EH (cell line): ENCODE data around the gene BLTP3A.

Experiments
- DNase-seq: peaks from one replicate; pipeline ENCODE4 v3.0.0-alpha.2; 2015; ENCODE audit warnings: low read depth

BLTP3A gene

GRCh38 chr6:34834789-34835518 lies 43.1 kb downstream of the BLTP3A start:
- DNase-seq, result peak; percentile 77

- DNase-seq, result no peak
These were observed 44.1 kb downstream of the BLTP3A start for GRCh38 chr6:34836008-34836407.

- peak; percentile 4 for DNase-seq
These were observed 44.6 kb downstream of the BLTP3A start for GRCh38 chr6:34836451-34836850.

GRCh38 chr6:34837528-34837927 lies 45.6 kb downstream of the BLTP3A start:
- no peak for DNase-seq

DNA sequence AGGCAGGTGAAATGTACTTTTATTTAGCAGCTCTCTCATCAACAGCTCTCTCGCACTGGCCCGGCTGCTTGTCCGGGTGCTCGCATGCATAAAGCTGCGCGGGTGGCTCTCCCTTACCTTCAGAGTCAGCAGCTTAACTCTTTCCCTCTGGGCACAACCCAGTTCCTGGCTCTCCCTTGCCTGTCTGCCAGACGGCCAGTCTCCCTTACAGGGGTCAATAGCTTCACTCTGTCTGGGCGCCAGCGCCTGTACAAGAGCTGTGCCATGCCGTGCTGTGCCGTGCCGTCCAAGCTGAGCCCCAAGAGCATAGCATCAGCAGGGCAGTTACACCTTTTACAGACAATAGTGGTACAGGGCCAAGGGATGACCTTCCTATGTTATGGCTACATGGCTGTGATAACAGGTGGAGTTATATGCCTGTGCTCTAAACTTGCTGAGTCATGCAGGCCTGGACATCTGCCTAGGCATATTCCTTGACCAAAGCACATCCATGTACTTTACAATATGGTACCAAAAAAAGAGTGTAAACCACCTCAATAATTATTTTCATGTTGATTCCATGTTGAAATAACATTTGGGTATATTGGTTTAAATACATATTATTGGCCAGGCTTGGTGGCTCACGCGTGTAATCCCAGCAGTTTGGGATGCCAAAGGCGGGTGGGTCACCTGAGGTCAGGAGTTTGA lies 47.9 kb downstream of the BLTP3A start:
- peak; percentile 19 for DNase-seq
